Kidney capillary endothelial cell (primary cell): ENCODE measurements around the gene ZNHIT6.
"Not testable (repeated sequence)": the region's sequence is repeated elsewhere in the genome, so short reads cannot be mapped to it uniquely, and the experiment has no call there.

Experiments used
- DNase-seq: peaks from one replicate; pipeline ENCODE4 v3.0.0-alpha.2; 2018; ENCODE audit warnings: low spot score

ZNHIT6 gene

GRCh38 chr1:85665932-85666331, 42.3 kb downstream of the ZNHIT6 start:
- no peak for DNase-seq

DNA sequence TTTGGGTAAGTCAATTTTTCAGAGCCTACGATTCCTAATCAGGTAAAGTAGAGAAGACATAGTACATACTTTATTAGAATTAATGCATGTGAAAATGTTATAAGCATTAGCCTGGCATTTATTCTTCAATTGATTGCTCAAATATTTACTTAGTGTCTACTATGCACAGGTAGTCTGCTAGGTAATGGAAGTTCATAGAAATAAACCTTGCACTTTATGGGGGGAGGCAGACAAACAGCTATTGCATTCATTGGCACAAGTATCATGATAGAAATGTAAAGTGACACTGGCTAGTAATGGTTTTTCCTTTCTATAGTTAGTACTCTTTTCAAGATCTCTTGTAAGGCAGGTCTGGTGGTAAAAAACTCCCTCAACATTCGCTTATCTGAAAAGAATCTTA, 44.9 kb downstream of the ZNHIT6 start:
- DNase-seq, result no peak

DNA sequence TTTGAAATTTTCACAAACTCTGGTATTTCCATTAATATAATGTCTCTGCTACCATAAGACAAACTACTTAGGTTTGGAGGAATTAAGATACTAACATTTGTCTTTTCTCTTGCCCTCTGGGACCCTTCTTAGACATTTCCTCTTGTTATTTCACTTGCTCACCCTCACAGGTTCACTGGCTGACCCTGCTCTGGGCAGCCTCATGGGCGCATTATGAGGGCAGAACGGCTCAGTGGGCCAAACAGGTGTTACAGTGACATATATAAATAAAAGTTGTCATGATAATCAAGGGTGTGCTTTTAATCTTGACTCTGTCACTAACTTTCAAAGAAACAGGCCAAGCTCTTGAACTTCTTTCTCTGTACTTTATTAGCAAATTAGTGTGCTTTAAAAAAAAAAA, 46.5 kb downstream of the ZNHIT6 start:
- no peak for DNase-seq

DNA sequence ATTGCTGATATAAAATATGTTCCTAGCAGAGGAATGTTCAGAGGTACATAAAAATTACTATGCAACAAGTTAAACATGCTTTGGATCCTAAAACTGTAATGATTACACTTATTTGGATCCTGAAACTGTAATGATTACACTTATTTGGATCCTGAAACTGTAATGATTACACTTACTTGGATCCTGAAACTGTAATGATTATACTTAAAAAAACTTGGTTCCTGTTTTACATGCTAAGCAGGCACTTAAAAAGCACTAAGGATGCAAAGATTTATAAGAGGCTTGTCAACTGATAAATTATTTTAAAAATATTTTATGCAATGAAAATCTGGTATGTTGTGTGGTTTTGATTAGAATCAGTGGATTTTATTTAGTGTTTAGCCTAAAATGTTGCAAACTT, 47.7 kb downstream of the ZNHIT6 start:
- no peak for DNase-seq

DNA sequence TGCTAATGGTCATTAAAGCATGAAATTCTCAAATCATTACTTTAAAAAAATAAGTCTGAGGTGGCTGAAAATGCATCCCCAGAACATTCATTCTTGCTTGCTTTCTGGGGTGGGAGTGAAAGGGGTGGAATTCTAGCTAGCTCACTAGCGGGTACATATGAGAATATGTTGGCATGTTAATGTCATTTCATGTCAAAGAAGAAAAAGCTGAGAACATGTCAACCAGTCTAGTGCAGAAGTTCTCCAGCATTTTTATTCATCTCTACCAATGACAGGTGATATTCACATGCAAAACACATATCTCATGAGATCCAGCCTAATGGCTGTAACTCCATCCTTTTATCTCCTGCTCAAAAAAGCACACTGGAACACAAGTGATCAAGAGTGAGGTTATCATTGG, 49.1 kb downstream of the ZNHIT6 start:
- no peak for DNase-seq

DNA sequence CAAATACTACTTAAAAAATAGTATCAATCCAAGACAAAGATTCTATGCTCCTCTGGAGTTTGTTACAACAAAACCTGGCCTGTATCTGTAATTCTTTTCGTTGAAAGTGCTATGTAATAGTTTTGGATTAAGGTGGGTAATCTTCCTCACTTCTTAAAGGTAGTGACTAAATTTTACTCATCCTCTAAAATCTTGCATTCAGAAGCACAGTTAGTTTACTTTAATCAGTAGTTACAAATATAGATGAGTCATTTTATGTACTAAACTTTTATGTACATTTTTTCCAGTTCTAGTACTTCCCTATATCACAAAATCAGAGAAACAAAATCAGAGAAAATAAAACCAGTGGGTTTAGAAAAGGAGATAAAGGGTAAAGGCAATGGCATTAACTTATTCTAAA, 51.3 kb downstream of the ZNHIT6 start:
- DNase-seq, result no peak

GRCh38 chr1:85656256-85656655, 52.0 kb downstream of the ZNHIT6 start:
- no peak for DNase-seq

GRCh38 chr1:85655315-85655714, 52.9 kb downstream of the ZNHIT6 start:
- DNase-seq, result no peak

DNA sequence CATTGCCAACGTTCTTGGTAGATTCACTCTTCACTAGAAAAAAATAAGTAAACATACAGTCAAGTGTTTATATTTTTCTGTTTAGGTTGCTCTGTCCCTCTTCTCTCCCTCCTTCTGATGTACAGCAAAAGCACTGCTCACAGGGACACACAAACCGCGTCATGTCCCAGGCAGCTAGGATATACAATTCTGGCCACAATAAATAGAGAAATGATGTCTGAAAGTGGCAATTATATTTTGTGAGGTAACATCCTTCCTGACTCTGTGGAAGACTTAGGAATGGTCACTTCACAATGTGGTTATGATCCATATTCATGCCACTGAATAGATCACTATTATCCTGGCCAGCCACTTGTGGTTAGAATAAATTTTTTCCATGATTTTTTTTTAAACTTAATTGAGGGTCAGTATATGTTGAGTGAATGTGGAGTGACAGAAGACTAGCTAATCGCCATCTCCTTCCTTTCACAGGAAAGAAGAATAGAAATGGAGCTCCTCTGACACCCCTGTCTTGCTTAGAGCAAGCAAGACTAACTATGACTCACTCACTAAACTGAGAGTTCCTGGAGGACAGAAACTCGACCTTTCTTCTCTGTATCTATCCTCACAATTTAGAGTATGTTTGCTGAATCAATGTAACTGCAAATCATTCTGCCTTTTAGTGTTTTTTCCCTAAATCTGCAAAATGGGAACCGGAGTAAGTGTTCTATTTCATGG, 54.0 kb downstream of the ZNHIT6 start:
- peak; percentile 32 for DNase-seq

DNA sequence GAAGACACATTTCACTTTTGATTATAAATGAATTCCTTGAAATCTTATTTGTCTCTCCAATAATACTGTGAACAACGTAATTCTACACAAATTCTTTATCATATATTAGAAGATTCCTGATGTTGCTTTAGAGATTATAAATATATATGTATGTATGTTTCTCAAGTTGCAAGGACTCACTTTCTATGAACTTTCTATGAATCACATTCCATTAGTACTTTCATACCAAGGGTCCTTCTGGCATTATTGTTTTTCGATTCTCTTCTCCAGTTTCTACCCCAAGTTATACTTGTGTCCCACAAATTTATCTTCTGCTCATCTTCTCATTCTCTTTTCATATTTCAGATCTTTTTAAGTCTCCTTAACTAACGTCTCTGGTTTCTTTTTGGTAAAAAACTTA, 55.9 kb downstream of the ZNHIT6 start:
- no peak for DNase-seq

DNA sequence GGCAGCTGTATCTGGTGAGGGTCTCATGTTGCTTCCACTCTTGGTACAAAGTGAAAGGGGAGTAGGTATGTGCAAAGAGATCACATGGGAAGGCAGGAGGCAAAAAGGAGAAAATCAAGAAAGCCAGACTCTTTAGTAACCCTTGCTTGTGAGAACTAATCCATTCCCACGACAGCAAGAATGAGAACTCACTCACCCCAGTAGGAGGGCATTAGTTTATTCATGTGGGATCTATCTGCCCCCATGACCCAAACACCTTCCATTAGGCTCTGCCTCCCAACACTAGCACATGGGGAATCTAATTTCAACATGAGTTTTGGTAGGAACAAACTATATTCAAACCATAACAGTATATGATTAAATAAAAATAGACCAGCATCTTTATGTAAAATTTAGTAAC, 57.6 kb downstream of the ZNHIT6 start:
- DNase-seq, result no peak

GRCh38 chr1:85649591-85649990, 58.6 kb downstream of the ZNHIT6 start:
- no peak for DNase-seq

GRCh38 chr1:85641598-85642556, 66.4 kb downstream of the ZNHIT6 start:
- not testable (repeated sequence) for DNase-seq

DNA sequence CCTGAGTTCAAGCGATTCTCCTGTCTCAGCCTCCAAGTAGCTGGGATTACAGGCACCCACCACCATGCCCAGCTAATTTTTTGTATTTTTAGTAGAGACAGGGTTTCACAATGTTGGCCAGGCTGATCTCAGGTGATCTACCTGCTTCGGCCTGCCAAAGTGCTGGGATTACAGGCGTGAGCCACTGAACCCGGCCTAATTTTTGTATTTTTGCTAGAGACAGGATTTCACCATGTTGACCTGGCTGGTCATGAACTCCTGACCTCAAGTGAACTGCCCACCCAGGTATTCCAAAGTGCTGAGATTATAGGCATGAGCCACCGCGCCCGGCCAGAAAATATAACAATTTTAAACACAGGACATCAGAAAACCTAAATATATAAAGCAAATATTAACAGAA, 68.3 kb downstream of the ZNHIT6 start:
- DNase-seq, result not testable (repeated sequence)

DNA sequence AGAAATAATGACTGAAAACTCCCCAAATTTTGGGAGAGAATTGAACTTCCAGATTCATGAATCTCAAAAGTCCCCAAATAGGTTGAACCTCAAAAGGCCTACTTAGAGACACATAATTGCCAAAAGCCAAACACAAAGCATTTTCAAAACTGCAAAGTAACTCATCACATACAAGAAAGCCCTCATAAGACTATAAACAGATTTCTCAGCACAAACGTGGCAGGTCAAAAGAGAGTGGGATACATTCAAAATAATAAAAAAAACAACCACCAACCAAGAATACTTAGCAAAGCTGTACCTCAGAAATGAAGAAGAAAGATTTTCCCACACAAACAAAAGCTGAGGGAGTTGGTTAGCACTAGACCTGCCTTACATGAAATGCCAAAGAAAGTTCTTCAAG, 69.8 kb downstream of the ZNHIT6 start:
- DNase-seq, result no peak

DNA sequence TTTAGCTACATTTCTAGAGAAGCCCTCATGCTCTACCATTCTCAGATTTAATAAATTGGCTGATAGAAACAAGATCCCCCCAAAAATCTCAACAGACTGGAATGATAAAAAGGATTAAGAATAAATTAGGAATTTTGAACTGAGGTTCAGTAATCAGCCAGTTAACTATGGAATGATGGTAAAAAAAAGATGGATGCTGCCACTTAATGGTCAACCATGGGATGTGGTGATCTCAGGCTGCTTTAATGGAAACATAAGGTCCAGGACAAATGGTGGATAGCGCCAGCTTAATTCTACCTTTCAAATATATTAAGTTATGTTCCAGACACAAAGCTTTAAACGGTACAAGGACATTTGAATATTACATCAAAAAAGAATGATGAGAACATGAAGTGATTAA, 77.7 kb downstream of the ZNHIT6 start:
- no peak for DNase-seq

DNA sequence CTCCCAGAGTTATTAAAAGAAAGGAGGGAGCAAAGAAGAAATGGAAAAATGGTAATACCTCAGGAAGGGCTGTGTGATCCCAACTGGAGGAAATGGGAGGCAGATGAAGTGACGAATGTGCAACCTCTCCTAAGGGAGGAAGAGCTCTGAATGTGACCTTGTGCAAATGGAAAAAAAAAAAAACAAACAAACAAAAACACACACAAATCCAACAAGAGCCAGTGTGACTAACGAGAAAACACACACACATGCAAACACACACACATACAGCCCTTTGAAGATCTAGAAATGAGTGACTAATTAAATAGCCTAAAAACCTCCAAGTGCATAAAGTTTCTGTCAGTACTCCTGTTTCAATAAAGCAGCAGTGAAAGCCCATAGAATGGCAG, 78.7 kb downstream of the ZNHIT6 start:
- DNase-seq, result no peak

GRCh38 chr1:85628791-85629531, 79.3 kb downstream of the ZNHIT6 start:
- peak; percentile 47 for DNase-seq

GRCh38 chr1:85626818-85627217, 81.4 kb downstream of the ZNHIT6 start:
- DNase-seq, result no peak

DNA sequence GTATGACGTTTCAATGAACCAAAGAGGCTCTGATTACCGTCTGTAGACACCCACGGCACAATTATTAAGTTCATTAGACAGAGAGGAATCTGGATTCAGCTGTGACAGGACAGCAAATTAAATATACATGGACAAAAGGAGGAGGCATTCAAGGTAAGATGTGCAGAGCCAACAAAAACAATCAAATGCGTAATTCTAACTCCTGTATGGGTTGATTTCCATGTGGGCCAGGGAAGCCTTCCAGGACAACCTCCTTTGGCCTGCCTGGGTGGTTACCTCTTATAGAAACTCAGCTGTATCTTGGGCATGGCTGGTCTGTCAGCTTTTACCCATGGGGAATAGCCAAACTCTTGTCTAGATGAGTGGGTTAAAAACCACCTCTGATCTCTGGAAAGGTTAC, 83.9 kb downstream of the ZNHIT6 start:
- DNase-seq, result no peak

- no peak for DNase-seq
These were observed 85.2 kb downstream of the ZNHIT6 start for GRCh38 chr1:85623061-85623471.

GRCh38 chr1:85621430-85621829, 86.8 kb downstream of the ZNHIT6 start:
- no peak for DNase-seq

- DNase-seq, result no peak
These were observed 90.6 kb downstream of the ZNHIT6 start for GRCh38 chr1:85617633-85618100.
